ENCODE data around the gene CLCA4. TPM values are rescaled to one million over a fixed set of nuclear protein-coding genes. Genes with fewer than 3 reads are reported as not detected.

CLCA4 gene
- total and polyA plus RNA-seq, 9 of the 15 experiments (the other 6 are each of a cell fraction or from before 2014, with no cell fraction given): not detected

DNA sequence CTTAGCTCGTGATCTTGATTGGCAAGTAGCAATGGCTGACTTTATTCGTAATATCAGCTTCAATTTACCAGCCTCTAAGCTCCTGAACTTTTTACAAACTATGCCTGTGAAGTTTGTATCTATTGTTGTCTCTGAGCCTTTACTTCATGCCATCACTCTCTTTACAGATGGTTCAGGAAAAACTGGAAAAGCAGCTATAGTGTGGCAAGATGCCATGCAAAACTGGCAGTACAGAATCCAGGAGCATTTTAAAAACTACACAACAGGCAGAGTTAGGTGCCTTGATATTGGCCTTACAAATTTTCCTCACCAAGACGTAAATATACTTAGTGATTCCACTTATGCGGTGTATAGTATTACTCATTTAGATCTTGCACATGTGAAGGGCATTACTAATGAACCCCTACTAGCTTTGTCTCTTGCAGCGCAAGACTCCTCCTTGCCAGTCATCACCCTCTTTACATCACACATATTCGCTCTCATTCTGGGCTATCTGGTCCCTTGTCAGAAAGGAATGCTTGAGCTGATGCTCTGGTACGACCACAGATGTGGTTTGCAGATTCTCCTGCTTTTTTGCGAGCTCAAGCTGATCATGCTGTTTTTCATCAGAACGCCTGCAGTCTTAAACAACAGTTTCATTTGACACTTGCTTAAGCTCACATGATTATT is 41.8 kb upstream of the CLCA4 start:
- Histone ChIP-seq H3K9ac (ENCODE audit: insufficient read depth in 1 of 2, low read depth in 2 of 2, low read length in 2 of 2) (no peak overlapping the region), H3K27me3 (ENCODE audit: control insufficient read depth in 2 of 2, insufficient read depth in 2 of 2, low read length in 2 of 2) (peaks cover 14 to 21% of the 10 kb centered on the region in 2 experiments; a peak in 3 of 5 replicates), H3K27ac (ENCODE audit: extremely low read depth, low read depth, low read length) (no peak overlapping the region), H3K9me3 (replicated peaks; ENCODE audit: control insufficient read depth, insufficient read depth, low read depth, low read length) (no peaks in the 10 kb centered on the region), H2AFZ (ENCODE audit: low read depth, low read length) (no peak overlapping the region), H3K79me2 (ENCODE audit: control insufficient read depth, insufficient read depth, low read length) (no peaks in the 10 kb centered on the region), H3K4me2 (ENCODE audit: insufficient read depth, low read length) (no peak overlapping the region), H3K4me1 (replicated peaks in 1 of 2; ENCODE audit: control insufficient read depth in 2 of 2, insufficient read depth in 2 of 2, low read length in 2 of 2) (no peaks in the 10 kb centered on the region; a peak in 1 of 5 replicates), H4K20me1 (replicated peaks; ENCODE audit: control insufficient read depth, insufficient read depth, low read length) (no peaks in the 10 kb centered on the region), H3K9me1 (ENCODE audit: control insufficient read depth, insufficient read depth, low read length) (no peaks in the 10 kb centered on the region), H3K36me3 (ENCODE audit: control insufficient read depth, insufficient read depth, low read length) (no peaks in the 10 kb centered on the region), H3K4me3 (no peak overlapping the region)
- intact Hi-C loops (cut with micrococcal nuclease): loop anchor here (5.0 kb wide), 1 partner anchor 247 kb away; no protein-coding TSS in a partner anchor
- ATAC-seq: no peak
- CTCF ChIA-PET (ENCODE audit: low intra/inter-chr PET ratio): no interaction called here
- no peak for FAIRE-seq
- no peak for DNase-seq (ENCODE audit: extremely low read depth in 1 of 4, low spot score in 3 of 4)
- BruUV-seq (replicated peaks): no TSS peak
- 10% methylated on average over 9 of the region's 9 CpGs for WGBS (ENCODE audit: insufficient coverage, low coverage, missing lambda C conversion rate)
- POLR2A ChIA-PET: interaction anchor here (0.7 to 1.5 kb wide), 2 partner anchors 135 to 199 kb away, joined by 3 to 5 read pairs; partner anchors contain the start of gene SH3GLB1
- in situ Hi-C loops (cut with MboI): loop anchor here (10.0 kb wide), 1 partner anchor 110 kb away; the partner anchor contains the start of gene ODF2L
- TF ChIP-seq JUND (IDR thresholded peaks at IDR 0.05; ENCODE audit: borderline replicate concordance, low read depth, low read length) (no peak), JUND (tag; IDR thresholded peaks at IDR 0.05; ENCODE audit: borderline replicate concordance, low read depth, low read length) (no peak), NFYB (IDR thresholded peaks at IDR 0.05; ENCODE audit: extremely low read depth, insufficient read length) (no peak), ZNF282 (CRISPR knock-in tag; IDR thresholded peaks at IDR 0.05) (no peak), NR2F6 (CRISPR knock-in tag; IDR thresholded peaks at IDR 0.05) (no peak), ARHGAP35 (IDR thresholded peaks at IDR 0.05; ENCODE audit: partially characterized antibody) (no peak), CREM (IDR thresholded peaks at IDR 0.05; ENCODE audit: low read depth) (no peak), CHAMP1 (IDR thresholded peaks at IDR 0.05) (no peak)
- TF ChIP-seq, protein P1, sequence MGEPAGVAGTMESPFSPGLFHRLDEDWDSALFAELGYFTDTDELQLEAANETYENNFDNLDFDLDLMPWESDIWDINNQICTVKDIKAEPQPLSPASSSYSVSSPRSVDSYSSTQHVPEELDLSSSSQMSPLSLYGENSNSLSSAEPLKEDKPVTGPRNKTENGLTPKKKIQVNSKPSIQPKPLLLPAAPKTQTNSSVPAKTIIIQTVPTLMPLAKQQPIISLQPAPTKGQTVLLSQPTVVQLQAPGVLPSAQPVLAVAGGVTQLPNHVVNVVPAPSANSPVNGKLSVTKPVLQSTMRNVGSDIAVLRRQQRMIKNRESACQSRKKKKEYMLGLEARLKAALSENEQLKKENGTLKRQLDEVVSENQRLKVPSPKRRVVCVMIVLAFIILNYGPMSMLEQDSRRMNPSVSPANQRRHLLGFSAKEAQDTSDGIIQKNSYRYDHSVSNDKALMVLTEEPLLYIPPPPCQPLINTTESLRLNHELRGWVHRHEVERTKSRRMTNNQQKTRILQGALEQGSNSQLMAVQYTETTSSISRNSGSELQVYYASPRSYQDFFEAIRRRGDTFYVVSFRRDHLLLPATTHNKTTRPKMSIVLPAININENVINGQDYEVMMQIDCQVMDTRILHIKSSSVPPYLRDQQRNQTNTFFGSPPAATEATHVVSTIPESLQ (CRISPR knock-in tag; IDR thresholded peaks at IDR 0.05): no peak

Measured in K562 (cell line).